GM12878 (cell line): ENCODE data around the gene CNPY1. TPM values are rescaled to one million over a fixed set of nuclear protein-coding genes. Genes with fewer than 3 reads are reported as not detected.

Experiments used
- ATAC-seq: fragments of 200-7000 bp; cut with Tn5 transposase; 3 replicates; pipeline ENCODE4 v1.9.1; 2020; ENCODE audit warnings: mild to moderate bottlenecking, moderate library complexity
- BruUV-seq: library from RNA; stranded (reverse); fragments of 400-500 nt; replicated peaks from 2 replicates; lab custom pipeline; 2021; lab: Mats Ljungman, UMichigan
- CTCF ChIA-PET: fragments of 300-600 bp; sonication (Branson Sonifier 250); formaldehyde crosslinking; extraction: SDS; loops from one replicate; lab custom pipeline; 2021; ENCODE audit warnings: inconsistent platforms; lab: Yijun Ruan, JAX
- POLR2A ChIA-PET: fragments of 350-600 bp; formaldehyde crosslinking; extraction: SDS; loops from one replicate; lab custom pipeline; 2021; ENCODE audit warnings: inconsistent platforms; lab: Charles Lee
- RAD21 ChIA-PET: fragments of 300-600 bp; sonication (Branson Sonifier 250); formaldehyde crosslinking; loops from one replicate; lab custom pipeline; 2023; ENCODE audit warnings: antibody characterized with exemption; ENCODE audit not compliant: unreplicated experiment; lab: Charles Lee
- SMC1A ChIA-PET: fragments of 300-600 bp; sonication (Branson Sonifier 250); formaldehyde crosslinking; loops from one replicate; lab custom pipeline; 2023; ENCODE audit not compliant: unreplicated experiment, uncharacterized antibody; lab: Charles Lee
- DNase-seq: peaks from one replicate; pipeline ENCODE4 v3.0.0-alpha.2; 2011; ENCODE audit warnings: low read depth, low spot score
- FAIRE-seq: peaks from 3 replicates; lab custom pipeline; 2011; peaks lifted over from hg19 to GRCh38; lab: Jason Lieb, UNC
- H2AFZ ChIP-seq: 2 replicates; pipeline ENCODE4 v1.6.0; 2011; ENCODE audit warnings: low read depth, low read length, control low read depth; ENCODE audit not compliant: control insufficient read depth
- H3K27ac ChIP-seq: 2 replicates; pipeline ENCODE4 v1.5.1; 2011; ENCODE audit warnings: control low read depth; ENCODE audit not compliant: control insufficient read depth, insufficient read depth
- H3K27me3 ChIP-seq, 2 experiments: replicated peaks in 1 of 2; 2 replicates each; pipeline versions ENCODE4 v1.6.0 to v1.6.1; 2011; ENCODE audit warnings: low read length in 1 of 2; ENCODE audit not compliant: control insufficient read depth in 2 of 2, insufficient read depth in 2 of 2
- H3K36me3 ChIP-seq, 2 experiments: 2 replicates each; pipeline ENCODE4 v1.5.1; 2011; ENCODE audit warnings: low read length in 1 of 2; ENCODE audit not compliant: control insufficient read depth in 2 of 2, insufficient read depth in 2 of 2
- H3K4me1 ChIP-seq: 2 replicates; pipeline ENCODE4 v1.6.1; 2011; ENCODE audit warnings: mild to moderate bottlenecking, low read length, moderate library complexity, mixed read lengths; ENCODE audit not compliant: control insufficient read depth, insufficient read depth
- H3K4me2 ChIP-seq: 2 replicates; pipeline ENCODE4 v1.6.0; 2011; ENCODE audit warnings: control low read depth; ENCODE audit not compliant: control insufficient read depth, insufficient read depth
- H3K4me3 ChIP-seq: fragments of 200-600 bp; sonication (generic); 2 replicates; pipeline ENCODE4 v1.5.1; 2016
- H3K79me2 ChIP-seq: 2 replicates; pipeline ENCODE4 v1.6.0; 2011; ENCODE audit warnings: low read length; ENCODE audit not compliant: control insufficient read depth, insufficient read depth
- H3K9ac ChIP-seq: 2 replicates; pipeline ENCODE4 v1.8.0; 2011; ENCODE audit warnings: low read length, control low read depth, mixed read lengths; ENCODE audit not compliant: control insufficient read depth, insufficient read depth
- H3K9me3 ChIP-seq: replicated peaks from 3 replicates; pipeline ENCODE4 v1.5.1; 2011; ENCODE audit warnings: mild to moderate bottlenecking, low read length; ENCODE audit not compliant: control insufficient read depth, insufficient read depth
- H4K20me1 ChIP-seq: 2 replicates; pipeline ENCODE4 v1.6.0; 2011; ENCODE audit not compliant: control insufficient read depth, insufficient read depth
- CTCF ChIP-seq, 3 experiments: IDR thresholded peaks in 2 of 3; conservative IDR thresholded peaks in 1 of 3; 2 replicates each; pipeline ENCODE4 v1.5.1; 2011; ENCODE audit warnings: low read depth in 3 of 3, low read length in 3 of 3, mild to moderate bottlenecking in 3 of 3, control low read depth in 2 of 3, moderate library complexity in 2 of 3, inconsistent platforms in 1 of 3, mixed read lengths in 1 of 3; ENCODE audit not compliant: control insufficient read depth in 2 of 3, insufficient read depth in 1 of 3; ENCODE audit errors: extremely low read depth in 1 of 3
- GATAD2B ChIP-seq: fragments of 450-650 bp; conservative IDR thresholded peaks from 2 replicates; pipeline ENCODE4 v1.6.1; 2017; ENCODE audit warnings: low read depth, mild to moderate bottlenecking, moderate library complexity
- NKRF ChIP-seq: fragments of 450-650 bp; conservative IDR thresholded peaks from 2 replicates; pipeline ENCODE4 v1.6.1; 2017; ENCODE audit warnings: mild to moderate bottlenecking, moderate library complexity
- ZSCAN29 ChIP-seq: fragments of 450-650 bp; IDR thresholded peaks from 2 replicates; pipeline ENCODE4 v1.6.1; 2017; ENCODE audit warnings: mild to moderate bottlenecking, moderate library complexity
- WGBS: methylation state at CpG from one replicate; pipeline ENCODE4 v1.1.6; 2016; ENCODE audit warnings: low lambda C conversion rate; ENCODE audit not compliant: insufficient replicate concordance, insufficient coverage; ENCODE audit errors: missing lambda C conversion rate; 5-methylcytosine and 5-hydroxymethylcytosine counted together
- in situ Hi-C: fragments of 300-500 bp; cut with MboI; formaldehyde crosslinking; loops from 9 replicates; pipeline ENCODE4 v1.14.3; 2018; ENCODE audit warnings: mixed read lengths
- intact Hi-C: fragments of 100-400 bp; cut with micrococcal nuclease; formaldehyde crosslinking; loops from one replicate; pipeline ENCODE4 v1.14.2; 2022; ENCODE audit not compliant: unreplicated experiment
- polyA plus RNA-seq, 11 experiments: library from polyadenylated mRNA; depleted of rRNA in 4 of 11; unstranded in 6 of 11; stranded (reverse) in 5 of 11; fragments of >200 nt; fragmentation: Nextera tagmentation in 4 of 11; fragmentation: Illumina TruSeq in 1 of 11; extraction: Ambion mirVana in 4 of 11; extraction: Trizol in 1 of 11; gene quantifications; 1 replicate in 1 of 11; 2 replicates in 10 of 11; pipeline versions ENCODE4 v1.2.1 to v1.2.3, GENCODE V29; 2011 to 2016; ENCODE audit warnings: inconsistent platforms in 2 of 11, missing spikeins in 2 of 11, low read depth in 1 of 11
- total RNA-seq, 4 experiments: library from RNA; depleted of rRNA in 3 of 4; stranded (reverse); fragments of >200 nt in 3 of 4; fragmentation: Illumina TruSeq in 1 of 4; extraction: Trizol in 1 of 4; gene quantifications; 2 replicates each; pipeline versions ENCODE4 v1.2.1 to v1.2.3, GENCODE V29; 2013 to 2021

The CNPY1 gene
- total and polyA plus RNA-seq, 10 of the 15 experiments (the other 5 are each of a cell fraction or from before 2014, with no cell fraction given), result not detected

DNA sequence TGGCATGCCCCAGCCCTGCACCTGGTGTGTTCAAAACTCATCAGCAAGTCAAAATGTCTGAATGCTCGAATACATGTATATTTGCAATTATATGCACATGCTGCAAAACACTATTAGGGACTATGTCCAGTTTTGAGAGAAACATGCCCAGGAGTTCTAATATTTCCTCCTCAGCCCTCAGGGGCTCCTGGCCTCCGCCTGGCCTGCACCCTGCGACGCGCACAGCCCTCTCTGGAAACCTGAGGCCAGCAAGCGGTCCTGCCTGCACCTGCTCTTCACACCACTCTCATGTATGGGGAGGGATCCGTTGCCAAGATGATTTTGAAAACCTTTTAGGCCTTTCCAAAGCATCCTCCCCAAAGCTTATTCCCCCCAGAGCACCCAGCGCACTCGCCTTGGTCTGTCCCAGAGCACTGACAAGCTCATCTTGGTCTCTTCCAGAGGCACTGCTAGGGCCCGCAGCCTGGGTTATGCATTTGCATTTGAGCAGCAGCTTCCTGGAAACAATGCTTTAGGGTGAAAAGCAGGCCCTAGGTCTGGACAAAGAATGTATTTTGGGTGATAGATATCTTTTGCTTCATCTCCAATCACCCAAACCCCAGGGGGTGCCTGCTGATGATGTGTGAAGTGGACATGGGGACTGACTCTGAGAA is 22.6 kb upstream of the CNPY1 start:
- intact Hi-C loops, result no loop called here
- ChIA-PET CTCF (no interaction called here), POLR2A (no interaction called here), SMC1A (no interaction called here), RAD21 (no interaction called here)
- H3K9ac ChIP-seq, result no peak overlapping the region
- H3K27ac ChIP-seq, result no peak overlapping the region
- ATAC-seq (no peak), DNase-seq (no peak), FAIRE-seq (no peak)
- no peak overlapping the region for H2AFZ ChIP-seq
- BruUV-seq, result no TSS peak
- H3K27me3 ChIP-seq, result no peaks in the 10 kb centered on the region
- in situ Hi-C loops, result no loop called here
- TF ChIP-seq NKRF (no peak), CTCF (IDR thresholded peaks at IDR 0.05 in 2 of 3, conservative IDR thresholded peaks at IDR 0.05 in 1 of 3; ENCODE audit: control insufficient read depth in 2 of 3, extremely low read depth in 1 of 3, insufficient read depth in 1 of 3, low read depth in 3 of 3, low read length in 3 of 3) (no peak), GATAD2B (no peak), ZSCAN29 (no peak)
- no peak overlapping the region for H3K4me2 ChIP-seq
- 50% methylated on average over 10 of the region's 10 CpGs for WGBS
- H3K4me3 ChIP-seq, result no peak overlapping the region
- no peaks in the 10 kb centered on the region for H4K20me1 ChIP-seq
- H3K36me3 ChIP-seq, result no peaks in the 10 kb centered on the region
- H3K9me3 ChIP-seq, result no peaks in the 10 kb centered on the region
- no peaks in the 10 kb centered on the region for H3K79me2 ChIP-seq
- H3K4me1 ChIP-seq, result no peaks in the 10 kb centered on the region
